Fibroblast of lung (primary cell): Measurements from ENCODE around the gene CD276. TPM values are rescaled to one million over a fixed set of nuclear protein-coding genes. Genes with fewer than 3 reads are reported as not detected.

Experiments
- DNase-seq, 2 donors: peaks; one replicate each; pipeline versions ENCODE4 v3.0.0 to v3.0.0-alpha.2; 2010; ENCODE audit warnings: low read depth in 2 of 2
- H2AFZ ChIP-seq: 2 replicates; pipeline ENCODE4 v1.5.1; 2012; ENCODE audit warnings: low read length, control low read depth, inconsistent platforms
- H3K27ac ChIP-seq: 2 replicates; pipeline ENCODE4 v1.5.1; 2011; ENCODE audit warnings: low read length, control low read depth; ENCODE audit not compliant: insufficient read depth
- H3K27me3 ChIP-seq: 2 replicates; pipeline ENCODE4 v1.5.1; 2011; ENCODE audit warnings: mild to moderate bottlenecking, low read length; ENCODE audit not compliant: control insufficient read depth, insufficient read depth
- H3K36me3 ChIP-seq: 2 replicates; pipeline ENCODE4 v1.5.1; 2011; ENCODE audit warnings: low read length; ENCODE audit not compliant: control insufficient read depth, insufficient read depth
- H3K4me1 ChIP-seq: 2 replicates; pipeline ENCODE4 v1.5.1; 2011; ENCODE audit warnings: low read length; ENCODE audit not compliant: control insufficient read depth, insufficient read depth; ENCODE audit errors: extremely low read depth
- H3K4me2 ChIP-seq: 2 replicates; pipeline ENCODE4 v1.5.1; 2011; ENCODE audit warnings: low read length, control low read depth; ENCODE audit not compliant: insufficient read depth; ENCODE audit errors: extremely low read depth
- H3K4me3 ChIP-seq, 4 experiments: fragments of 200-600 bp in 1 of 4; sonication (generic) in 1 of 4; replicated peaks in 1 of 4; 2 replicates each; pipeline ENCODE4 v1.5.1; 2011 to 2016; ENCODE audit warnings: low read length in 4 of 4, low read depth in 3 of 4, mild to moderate bottlenecking in 3 of 4, control low read depth in 2 of 4, inconsistent platforms in 1 of 4, mixed read lengths in 1 of 4; ENCODE audit not compliant: insufficient read depth in 1 of 4; ENCODE audit errors: control extremely low read depth in 1 of 4
- H3K79me2 ChIP-seq: 2 replicates; pipeline ENCODE4 v1.5.1; 2012; ENCODE audit warnings: mild to moderate bottlenecking, low read length, inconsistent platforms; ENCODE audit not compliant: control insufficient read depth, insufficient read depth
- H3K9ac ChIP-seq: 2 replicates; pipeline ENCODE4 v1.5.1; 2011; ENCODE audit warnings: mild to moderate bottlenecking, low read length, control low read depth; ENCODE audit not compliant: insufficient read depth
- H3K9me3 ChIP-seq: 2 replicates; pipeline ENCODE4 v1.5.1; 2012; ENCODE audit warnings: low read depth, low read length; ENCODE audit not compliant: control insufficient read depth, insufficient read depth
- H4K20me1 ChIP-seq: 2 replicates; pipeline ENCODE4 v1.5.1; 2011; ENCODE audit warnings: low read length; ENCODE audit not compliant: control insufficient read depth, insufficient read depth; ENCODE audit errors: extremely low read depth
- CTCF ChIP-seq, 2 donors: IDR thresholded peaks in 1 of 2; conservative IDR thresholded peaks in 1 of 2; 1 replicate in 1 of 2; 2 replicates in 1 of 2; pipeline ENCODE4 v1.5.1; 2011 to 2012; ENCODE audit warnings: low read length in 2 of 2, control low read depth in 1 of 2, inconsistent platforms in 1 of 2, low read depth in 1 of 2, mild to moderate bottlenecking in 1 of 2
- EZH2 ChIP-seq: IDR thresholded peaks from 2 replicates; pipeline ENCODE4 v1.5.1; 2012; ENCODE audit warnings: low read length, control low read depth, mild to moderate bottlenecking; ENCODE audit errors: missing control alignments
- polyA plus RNA-seq, 2 donors: library from polyadenylated mRNA; depleted of rRNA in 1 of 2; stranded (reverse) in 1 of 2; unstranded in 1 of 2; fragments of >200 nt; gene quantifications; 2 replicates each; pipeline ENCODE4 v1.2.1, GENCODE V29; 2011 to 2012; ENCODE audit warnings: missing spikeins in 1 of 2
- total RNA-seq: library from RNA; depleted of rRNA; stranded (reverse); fragments of >200 nt; gene quantifications from 2 replicates; pipeline ENCODE4 v1.2.1, GENCODE V29; 2014

The CD276 gene
- total and polyA plus RNA-seq, 2 donors (not counting 1 experiment from before 2014, with no cell fraction given): 88.5 to 103 TPM

GRCh38 chr15:73694419-73694818 is 10.2 kb downstream of the CD276 start:
- no peaks in the 10 kb centered on the region for H4K20me1 ChIP-seq
- H3K79me2 ChIP-seq: peaks cover 79% of the 10 kb centered on the region
- H3K27me3 ChIP-seq: no peaks in the 10 kb centered on the region
- TF ChIP-seq CTCF (conservative IDR thresholded peaks at IDR 0.05 in 1 of 2, IDR thresholded peaks at IDR 0.05 in 1 of 2; ENCODE audit: low read depth in 1 of 2, low read length in 2 of 2): no peak
- TF ChIP-seq EZH2: no peak
- H3K36me3 ChIP-seq: peaks cover under 1% of the 10 kb centered on the region
- H3K9me3 ChIP-seq: no peaks in the 10 kb centered on the region
- no peak overlapping the region for H3K9ac ChIP-seq
- H3K27ac ChIP-seq: peak overlapping the region; percentile 33
- DNase-seq: peak; percentile 18 to 68
- no peak overlapping the region for H3K4me3 ChIP-seq
- H3K4me2 ChIP-seq: peak overlapping the region; percentile 28
- H3K4me1 ChIP-seq: peaks cover 39% of the 10 kb centered on the region
- H2AFZ ChIP-seq: no peak overlapping the region

- Histone ChIP-seq H3K4me3 (no peak overlapping the region), H3K27ac (peak overlapping the region; percentile 46), H3K4me2 (peak overlapping the region; percentile 4), H4K20me1 (no peaks in the 10 kb centered on the region), H3K36me3 (peaks cover 1% of the 10 kb centered on the region), H2AFZ (no peak overlapping the region), H3K9me3 (no peaks in the 10 kb centered on the region), H3K9ac (no peak overlapping the region), H3K79me2 (peaks cover 70% of the 10 kb centered on the region), H3K27me3 (no peaks in the 10 kb centered on the region), H3K4me1 (peaks cover 31% of the 10 kb centered on the region)
- TF ChIP-seq CTCF (conservative IDR thresholded peaks at IDR 0.05 in 1 of 2, IDR thresholded peaks at IDR 0.05 in 1 of 2; ENCODE audit: low read depth in 1 of 2, low read length in 2 of 2) (no peak), EZH2 (no peak)
- DNase-seq: no peak
These were observed 11.8 kb downstream of the CD276 start for GRCh38 chr15:73695773-73696640.

GRCh38 chr15:73696641-73697001 is 12.4 kb downstream of the CD276 start:
- Histone ChIP-seq H3K9ac (no peak overlapping the region), H4K20me1 (no peaks in the 10 kb centered on the region)

More at GRCh38 chr15:73696641-73697001, 12.4 kb downstream of the CD276 start:
- H3K4me3 ChIP-seq: no peak overlapping the region
- peaks cover 27% of the 10 kb centered on the region for H3K4me1 ChIP-seq
- no peaks in the 10 kb centered on the region for H3K27me3 ChIP-seq
- DNase-seq: no peak
- peaks cover 1% of the 10 kb centered on the region for H3K36me3 ChIP-seq
- H3K27ac ChIP-seq: peak overlapping the region; percentile 46
- H2AFZ ChIP-seq: no peak overlapping the region
- H3K79me2 ChIP-seq: peaks cover 70% of the 10 kb centered on the region
- TF ChIP-seq CTCF (conservative IDR thresholded peaks at IDR 0.05 in 1 of 2, IDR thresholded peaks at IDR 0.05 in 1 of 2; ENCODE audit: low read depth in 1 of 2, low read length in 2 of 2) (no peak), EZH2 (no peak)
- no peaks in the 10 kb centered on the region for H3K9me3 ChIP-seq
- peak overlapping the region; percentile 4 for H3K4me2 ChIP-seq
